Activated naive CD4-positive, alpha-beta T cell (primary cell): ENCODE measurements around the gene GRK7.
"Not testable (repeated sequence)": the region's sequence is repeated elsewhere in the genome, so short reads cannot be mapped to it uniquely, and the experiment has no call there.

Source experiments
- DNase-seq, 4 experiments: peaks; one replicate each; lab custom pipeline; 2025; lab: John Stamatoyannopoulos, UW

The GRK7 gene

DNA sequence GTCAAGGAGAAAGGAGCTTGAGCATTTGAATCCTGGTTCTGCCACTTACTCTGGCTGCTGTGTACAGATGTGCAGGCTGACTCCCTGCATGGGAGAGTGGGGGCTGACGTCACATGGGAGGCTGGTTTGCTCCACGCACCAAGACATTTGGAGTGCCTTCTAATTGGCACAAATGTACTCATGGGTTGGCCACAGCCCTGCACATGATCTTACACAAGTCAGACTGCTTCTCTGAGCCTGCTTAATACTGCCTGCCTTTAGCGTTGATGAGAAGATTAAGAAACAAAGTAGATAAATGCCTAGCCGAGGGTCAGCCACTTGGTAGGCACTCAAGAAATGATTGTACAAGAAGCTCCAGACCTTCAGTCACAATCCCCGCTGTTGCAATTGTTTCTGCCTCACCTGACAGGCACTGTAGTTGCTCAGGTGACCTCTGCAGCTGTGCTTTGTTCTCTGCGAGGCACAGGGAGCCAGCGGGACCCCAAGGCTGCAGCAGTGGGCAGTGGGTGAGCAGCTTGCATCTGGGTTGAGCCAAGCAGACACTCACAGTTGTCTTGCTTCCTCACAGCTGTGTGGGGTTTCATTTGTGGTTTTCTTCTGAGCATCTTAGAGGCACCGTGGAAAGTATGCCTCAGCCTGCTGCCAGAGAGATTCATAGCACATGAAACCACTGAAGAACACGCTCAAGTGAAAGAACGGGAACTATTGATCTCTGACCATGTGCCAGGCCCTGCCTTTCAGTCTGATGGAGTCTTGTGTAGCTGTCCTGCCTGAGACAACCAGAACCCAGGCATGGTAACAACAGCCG is 33.1 kb downstream of the GRK7 start:
- peak; percentile 7 to 35 (median 24) for DNase-seq

DNA sequence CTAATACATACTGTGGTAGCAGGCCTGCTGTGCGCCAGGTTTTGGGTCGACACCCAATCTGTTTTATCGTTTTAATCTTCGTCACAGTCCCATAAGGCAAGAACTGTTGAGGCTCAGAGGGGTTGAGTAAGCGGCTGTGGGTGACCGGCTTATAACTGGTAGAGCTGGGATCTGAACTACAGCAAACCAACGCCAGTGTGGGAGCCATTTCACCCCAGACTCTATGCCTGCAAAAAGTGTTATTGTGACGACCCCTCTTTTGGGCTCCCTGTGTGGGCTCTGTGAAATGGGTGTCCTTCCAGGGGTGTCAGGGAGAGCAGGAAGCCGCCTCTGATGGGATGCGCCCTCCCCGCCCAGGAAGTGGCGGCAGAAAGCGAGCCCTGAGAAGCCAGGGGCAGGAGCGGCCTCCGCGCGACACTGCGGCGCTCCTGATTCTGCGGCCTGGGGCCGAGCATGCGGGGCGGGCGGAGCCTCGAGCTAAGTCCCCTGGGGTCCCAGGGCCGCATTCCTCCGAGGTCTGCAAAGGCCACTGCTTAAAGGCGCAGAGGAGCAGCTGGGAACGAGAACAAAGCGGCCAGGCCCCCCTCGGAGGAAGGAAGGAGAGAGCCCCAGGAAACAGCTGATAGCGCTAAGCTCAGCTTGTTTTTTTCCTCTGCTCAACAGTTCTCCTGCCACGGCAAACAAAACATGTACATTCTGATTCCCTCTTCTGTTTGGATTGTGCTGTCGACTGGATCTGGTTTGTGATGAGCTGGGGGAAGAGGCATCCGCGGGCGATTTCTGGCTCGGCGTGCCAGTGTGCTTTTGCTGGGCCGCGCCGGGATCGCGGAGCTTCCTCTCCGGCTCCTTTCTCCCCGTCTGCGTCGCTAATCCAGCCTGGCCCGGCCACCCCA is 33.9 kb downstream of the GRK7 start:
- peak in 2 of 4 experiments; percentile 24 to 35 for DNase-seq

DNA sequence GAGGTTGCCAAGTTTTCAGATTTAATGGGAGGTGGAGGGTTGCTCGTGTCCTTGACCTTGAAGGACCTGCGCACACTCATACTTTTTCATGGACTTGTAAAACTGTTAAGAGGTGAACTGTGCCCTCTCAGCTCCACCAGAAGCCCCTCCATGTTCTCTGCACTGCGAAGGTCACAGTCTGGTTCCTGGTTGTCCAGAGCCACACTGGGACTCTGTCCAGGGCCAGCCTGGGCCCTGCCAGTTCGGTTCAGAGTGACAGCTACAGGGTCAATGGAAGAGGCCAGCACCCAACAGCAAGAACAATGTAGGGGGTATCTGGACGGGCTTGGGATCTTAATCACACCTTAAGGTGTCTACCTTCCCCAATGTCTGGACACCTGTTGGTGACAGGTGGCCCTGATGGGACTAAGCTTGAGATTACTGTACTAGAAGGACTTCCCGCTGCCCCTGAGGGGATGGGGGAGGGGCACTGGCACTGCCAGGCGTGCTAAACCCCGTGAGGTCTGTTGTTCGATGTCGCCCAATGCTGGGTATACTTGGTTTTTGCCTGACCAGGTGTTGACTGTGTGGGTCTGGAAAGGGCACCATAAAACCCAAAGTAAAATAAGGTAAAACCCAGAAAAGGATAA is 34.7 kb downstream of the GRK7 start:
- no peak for DNase-seq

DNA sequence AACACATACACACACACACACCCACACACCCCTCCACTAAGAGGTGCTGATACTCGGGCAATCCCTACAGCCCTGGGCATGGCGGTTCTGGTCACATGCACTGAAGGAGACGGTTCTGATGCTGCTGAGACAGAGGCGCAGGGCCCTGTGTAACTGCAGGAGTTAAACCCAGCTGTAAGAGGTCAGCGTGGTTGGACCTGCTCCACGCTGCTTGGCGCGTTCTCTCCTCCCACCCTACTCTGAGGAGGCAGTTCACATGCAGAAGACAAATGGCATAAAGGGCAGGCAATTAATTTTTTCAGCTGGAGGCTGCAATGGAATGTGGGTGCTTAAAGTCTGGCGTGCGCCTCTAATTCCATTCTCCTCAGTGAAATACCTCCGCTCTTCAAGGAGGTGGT is 35.2 kb downstream of the GRK7 start:
- DNase-seq = no peak

DNA sequence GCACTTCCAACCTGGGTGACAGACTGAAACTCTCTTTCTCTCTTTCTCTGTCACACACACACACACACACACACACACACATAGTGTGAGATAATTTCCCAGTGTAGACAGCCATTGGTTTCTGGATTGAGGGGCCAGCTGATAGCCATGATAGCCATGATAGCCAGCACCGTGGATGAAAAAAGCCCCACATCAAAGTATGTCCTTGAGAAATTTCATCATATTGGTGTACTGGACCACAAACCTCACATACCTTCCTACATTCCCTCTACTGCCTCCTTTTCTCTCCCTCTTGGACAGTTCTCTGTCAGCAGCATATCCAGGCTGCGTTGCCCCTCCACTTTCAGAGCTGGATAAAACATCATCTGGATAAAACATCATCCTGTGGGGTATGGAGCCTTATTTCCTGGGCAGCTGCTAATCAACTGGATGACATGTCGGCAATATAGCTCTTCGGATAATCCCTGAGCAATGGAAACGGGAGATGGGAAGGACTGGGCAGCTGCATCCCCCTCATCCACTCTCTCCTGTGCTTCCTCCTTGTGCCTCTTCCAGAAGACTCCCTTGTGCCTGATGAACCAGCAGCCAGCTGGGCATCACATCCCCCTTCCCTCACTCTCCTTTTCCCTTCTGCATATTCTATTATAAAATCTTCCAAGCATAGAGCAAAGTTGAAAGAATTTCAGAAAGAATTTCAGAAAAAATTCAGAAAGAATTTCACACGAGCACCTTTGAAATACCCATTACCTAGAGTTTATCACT is 39.3 kb downstream of the GRK7 start:
- no peak for DNase-seq

DNA sequence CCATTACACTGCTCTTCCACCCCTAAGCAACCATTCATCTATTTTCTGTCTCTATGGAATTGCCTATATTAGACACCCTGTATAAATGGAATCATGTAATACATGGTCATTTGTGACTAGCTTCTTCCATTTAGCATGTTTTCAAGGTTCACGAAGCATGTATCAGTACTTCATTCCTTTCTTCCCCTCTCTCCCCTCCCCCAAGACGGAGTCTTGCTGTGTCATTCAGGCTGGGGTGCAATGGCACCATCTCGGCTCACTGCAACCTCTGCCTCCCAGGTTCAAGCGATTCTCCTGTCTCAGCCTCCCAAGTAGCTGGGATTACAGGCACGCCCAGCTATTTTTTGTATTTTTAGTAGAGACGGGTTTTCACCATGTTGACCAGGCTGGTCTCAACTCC is 40.3 kb downstream of the GRK7 start:
- not testable (repeated sequence) for DNase-seq

DNA sequence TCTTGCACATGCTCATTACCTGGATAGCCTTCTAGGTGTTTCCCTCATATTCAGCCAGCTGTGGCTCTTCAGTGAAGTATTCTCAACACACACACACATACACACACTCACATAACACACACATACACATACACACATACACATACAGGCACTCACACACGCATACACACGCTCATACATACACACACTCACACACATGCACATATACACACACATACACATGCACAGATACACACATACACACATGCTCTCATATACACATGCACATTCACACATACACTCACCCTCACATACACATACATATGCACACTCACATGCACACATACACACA is 41.2 kb downstream of the GRK7 start:
- DNase-seq = no peak

DNA sequence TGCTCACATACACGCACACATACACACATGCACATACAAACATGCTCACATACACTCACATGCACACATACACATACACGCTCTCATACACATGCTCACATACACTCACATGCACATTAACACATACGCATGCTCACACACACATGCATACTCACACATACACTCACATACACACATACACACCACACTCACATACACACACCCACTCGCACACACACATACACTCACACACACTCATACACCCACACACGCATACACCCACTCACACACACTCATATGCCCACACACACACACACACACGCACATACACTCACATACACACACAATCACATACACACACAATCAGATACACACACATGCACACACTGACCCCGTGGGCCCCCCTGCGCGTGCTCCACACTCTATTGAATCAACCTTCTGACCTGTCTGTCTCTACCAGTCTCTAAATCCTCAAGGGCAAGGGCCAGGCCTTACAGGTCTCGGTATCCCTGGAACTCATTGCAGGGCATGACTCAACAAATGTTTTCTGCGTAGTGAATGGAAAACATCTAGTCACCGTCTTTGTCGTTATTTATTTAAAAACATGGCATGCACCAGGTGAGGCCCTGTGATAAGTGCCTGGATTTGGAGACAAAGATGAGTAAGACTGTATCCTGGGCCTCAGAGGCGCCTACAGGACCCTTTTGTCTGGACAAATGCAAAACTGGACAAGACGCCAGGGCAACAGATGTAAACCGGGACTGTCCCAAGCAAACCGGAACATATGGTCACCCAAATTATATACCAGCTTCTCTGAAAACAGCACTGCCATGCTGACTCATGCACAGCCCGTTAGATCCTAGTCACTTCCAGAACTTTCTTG is 41.8 kb downstream of the GRK7 start:
- DNase-seq = no peak

DNA sequence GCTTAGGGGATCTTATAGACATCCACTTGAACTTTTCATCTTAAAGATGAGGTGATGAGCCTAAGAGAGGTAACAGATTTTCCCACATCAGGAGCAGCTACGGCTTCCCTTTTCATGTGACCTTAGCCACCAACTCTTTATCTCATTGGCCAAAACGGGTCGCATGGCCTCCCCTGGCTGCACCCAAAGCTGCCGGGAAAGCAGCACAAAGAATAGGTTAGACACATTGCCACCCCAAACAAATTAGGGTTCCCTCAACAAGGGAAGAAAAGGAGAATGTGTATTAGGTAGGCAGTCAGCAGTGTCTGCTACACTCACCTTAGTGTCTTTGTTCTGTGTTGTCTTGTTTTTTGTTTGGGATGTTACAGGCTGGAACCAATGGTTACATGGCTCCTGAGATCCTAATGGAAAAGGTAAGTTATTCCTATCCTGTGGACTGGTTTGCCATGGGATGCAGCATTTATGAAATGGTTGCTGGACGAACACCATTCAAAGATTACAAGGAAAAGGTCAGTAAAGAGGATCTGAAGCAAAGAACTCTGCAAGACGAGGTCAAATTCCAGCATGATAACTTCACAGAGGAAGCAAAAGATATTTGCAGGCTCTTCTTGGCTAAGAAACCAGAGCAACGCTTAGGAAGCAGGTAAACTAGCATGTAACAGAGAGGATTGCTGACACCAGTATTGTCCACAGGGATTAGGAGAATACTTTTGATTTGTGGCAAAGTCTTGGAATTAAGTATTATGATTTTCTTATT is 44.2 kb downstream of the GRK7 start:
- no peak for DNase-seq

DNA sequence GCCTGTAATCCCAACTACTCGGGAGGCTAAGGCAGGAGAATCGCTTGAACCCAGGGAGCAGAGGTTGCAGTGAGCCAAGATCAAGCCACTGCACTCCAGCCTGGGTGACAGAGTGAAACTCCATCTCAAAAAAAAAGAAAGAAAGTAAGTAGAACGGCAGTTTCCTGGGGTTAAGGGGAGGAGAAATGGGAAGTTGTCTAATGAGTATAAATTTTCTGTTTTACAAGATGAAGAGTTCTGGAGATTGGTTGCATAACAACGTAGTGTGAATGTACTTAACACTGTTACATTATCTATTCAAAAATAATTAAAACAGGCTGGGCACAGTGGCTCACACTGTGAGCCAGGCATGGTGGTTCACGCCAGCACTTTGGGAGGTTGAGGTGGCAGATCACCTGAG is 45.4 kb downstream of the GRK7 start:
- no peak for DNase-seq

DNA sequence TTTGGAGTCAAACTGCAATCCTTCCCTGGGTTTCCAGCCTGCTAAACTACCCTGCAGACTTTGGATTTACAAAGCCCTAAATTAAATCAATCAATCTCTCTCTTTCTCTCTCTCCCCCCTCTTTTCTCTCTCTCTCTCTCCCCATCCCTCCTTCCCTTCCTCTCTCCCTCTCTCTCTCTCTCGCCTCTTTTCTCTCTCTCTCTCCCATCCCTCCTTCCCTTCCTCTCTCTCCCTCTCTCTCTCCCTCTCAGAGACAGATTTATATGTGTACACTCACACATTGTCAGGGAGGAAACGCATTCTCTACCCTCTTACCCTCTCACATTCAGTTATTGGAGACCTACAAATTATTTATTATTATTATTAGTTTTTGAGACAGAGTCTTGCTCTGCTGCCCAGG is 47.0 kb downstream of the GRK7 start:
- no peak for DNase-seq

DNA sequence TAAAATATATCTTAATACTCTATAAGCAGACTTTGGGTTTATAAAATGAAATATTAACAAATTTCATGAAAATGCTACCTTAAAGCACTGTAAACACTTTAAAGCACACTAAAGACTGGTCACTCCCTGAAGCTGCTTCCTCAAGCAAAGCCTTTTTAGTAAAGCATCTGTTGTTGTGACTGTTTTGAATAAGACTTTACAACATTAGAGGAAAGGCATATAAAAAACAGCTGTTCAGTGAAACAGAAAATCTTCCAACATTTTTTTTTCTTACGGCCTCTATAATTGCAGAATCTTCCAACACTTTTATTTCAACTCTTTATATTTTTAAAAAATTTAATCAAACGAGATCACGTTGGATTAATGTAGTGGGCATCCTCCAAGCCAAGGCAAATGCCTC is 48.1 kb downstream of the GRK7 start:
- no peak for DNase-seq

DNA sequence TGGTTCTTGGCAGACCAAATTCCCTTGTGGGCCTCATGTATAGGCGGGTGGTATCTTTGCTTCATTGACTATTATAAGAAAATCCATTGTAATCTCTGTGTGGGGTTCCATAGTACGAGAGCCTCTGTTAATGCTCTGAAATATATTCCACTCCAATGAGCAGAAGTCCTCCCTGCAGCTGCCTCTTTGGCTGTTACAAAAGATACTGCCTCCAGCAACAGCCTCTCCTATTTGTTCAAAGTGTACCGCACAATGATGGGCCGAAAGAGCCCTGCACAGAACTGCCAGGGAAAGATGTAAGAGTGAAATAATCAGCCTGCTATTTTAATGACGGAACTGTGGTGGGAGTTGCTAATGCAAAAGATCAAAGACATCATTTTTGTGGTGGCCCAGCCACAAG is 48.9 kb downstream of the GRK7 start:
- no peak for DNase-seq

DNA sequence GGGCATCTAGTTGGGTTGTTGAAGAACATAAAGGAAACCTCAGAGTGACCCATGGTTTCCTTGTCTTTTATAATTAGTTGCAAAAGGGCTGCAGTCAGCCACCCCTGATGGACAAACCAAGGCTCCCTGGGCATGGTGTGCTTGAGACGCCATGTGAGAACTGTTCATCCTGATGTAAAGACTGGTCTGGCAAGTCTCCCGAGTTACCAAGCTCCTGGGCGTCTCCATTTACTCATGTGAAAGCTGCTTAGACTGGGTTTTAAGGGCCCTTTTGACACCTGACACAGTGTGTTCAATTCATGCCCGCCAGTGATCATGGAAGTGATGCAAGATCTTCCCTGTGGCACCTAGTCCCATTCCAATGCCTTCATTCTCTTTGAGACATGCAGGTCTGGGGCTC is 49.4 kb downstream of the GRK7 start:
- no peak for DNase-seq
